HG02840 (cell line): ENCODE results near the gene PRR12.

Source experiments
- ATAC-seq: cut with Tn5 transposase; IDR thresholded peaks from one replicate; pipeline ENCODE4 v1.9.1; 2021; ENCODE audit warnings: mild to moderate bottlenecking, moderate library complexity, moderate number of reproducible peaks; ENCODE audit not compliant: unreplicated experiment, low FRiP score

Gene PRR12

DNA sequence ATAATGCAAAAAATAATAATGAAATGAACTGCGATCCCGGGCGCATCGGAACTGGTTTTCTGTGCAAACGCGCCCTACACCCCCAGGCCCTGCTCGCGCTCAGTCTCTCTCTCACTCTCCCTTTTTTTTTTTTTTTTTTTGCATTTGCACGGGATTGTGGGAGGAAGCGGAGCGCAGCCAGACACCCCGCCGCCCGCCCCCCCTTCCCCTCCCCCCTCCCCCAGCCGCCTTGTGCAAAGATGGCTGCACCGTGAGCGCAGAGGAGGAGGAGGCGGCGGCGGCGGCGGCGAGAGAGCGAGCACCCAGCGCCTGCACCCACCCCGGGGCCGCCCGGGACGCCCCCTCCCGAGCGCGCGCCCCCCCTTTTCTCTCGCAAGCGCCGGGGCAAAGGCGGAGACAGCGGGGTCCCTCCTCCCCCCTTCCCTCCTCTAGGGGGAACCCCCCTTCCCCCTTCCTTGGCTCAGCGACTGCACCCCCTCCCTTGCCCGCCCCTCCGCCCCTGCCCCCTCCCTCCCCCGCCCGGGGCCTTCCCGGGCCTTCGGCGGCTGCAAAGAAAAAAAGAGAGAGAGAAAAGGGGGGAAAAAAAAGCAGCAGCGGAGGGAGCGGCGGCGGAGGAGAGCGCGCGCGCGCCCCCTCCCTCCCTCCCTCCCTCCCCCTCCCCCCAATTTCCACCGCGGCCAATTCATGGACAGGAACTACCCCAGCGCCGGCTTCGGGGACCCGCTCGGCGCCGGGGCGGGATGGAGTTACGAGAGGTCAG lies at the start of gene PRR12:
Gene PRR12 (plus strand): TSS at position 212 of the 760 bp plus-strand sequence. CDS start 473 bp downstream, at position 685.
- ATAC-seq = no peak

DNA sequence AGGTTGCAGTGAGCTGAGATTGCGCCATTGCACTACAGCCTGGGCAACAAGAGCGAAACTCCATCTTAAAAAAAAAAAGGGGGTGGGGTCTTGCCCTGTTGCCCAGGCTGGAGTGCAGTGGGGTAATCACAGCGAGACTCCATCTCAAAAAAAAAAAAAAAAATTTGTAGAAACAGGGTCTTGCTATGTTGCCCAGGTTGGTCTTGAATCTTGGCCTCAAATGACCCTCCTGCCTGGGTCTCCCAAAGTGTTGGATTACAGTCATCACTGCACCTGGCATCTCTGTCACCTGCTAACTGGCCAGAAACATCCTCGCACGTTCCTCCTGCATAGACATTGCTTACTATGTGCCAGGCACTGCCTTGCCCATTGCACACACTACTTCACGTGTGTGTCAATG lies 49.1 kb upstream of the PRR12 start:
- ATAC-seq = no peak

- ATAC-seq = no peak
These were observed 48.5 kb upstream of the PRR12 start for GRCh38 chr19:49542446-49542845.

DNA sequence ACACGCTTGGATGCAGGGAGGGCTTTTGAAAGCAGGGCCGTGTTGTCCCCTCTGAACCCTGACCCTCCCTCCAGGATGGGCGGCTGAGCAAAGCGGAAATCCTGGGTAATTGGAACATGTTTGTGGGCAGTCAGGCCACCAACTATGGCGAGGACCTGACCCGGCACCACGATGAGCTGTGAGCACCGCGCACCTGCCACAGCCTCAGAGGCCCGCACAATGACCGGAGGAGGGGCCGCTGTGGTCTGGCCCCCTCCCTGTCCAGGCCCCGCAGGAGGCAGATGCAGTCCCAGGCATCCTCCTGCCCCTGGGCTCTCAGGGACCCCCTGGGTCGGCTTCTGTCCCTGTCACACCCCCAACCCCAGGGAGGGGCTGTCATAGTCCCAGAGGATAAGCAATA lies 48.0 kb upstream of the PRR12 start:
- ATAC-seq = no peak

DNA sequence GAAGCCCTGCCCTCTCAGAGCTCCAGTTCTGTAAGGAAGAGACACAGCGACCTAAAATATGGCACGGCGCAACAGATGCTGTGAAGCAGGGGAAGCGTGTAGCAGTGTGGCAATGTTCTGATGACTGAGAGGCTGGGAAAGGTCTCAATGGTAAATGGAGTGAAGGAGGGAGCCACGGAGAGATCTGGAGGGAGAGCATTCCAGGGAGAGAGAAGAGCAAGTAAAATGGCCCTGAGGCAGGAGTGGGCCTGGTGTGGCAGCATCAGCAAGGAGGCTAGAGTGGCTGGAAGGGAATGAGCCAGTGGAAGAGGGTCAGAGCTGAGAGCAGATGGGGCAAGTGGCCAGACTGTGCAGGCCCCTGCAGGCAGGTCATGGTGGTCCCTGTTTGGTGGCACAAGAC lies 46.8 kb upstream of the PRR12 start:
- no peak for ATAC-seq

DNA sequence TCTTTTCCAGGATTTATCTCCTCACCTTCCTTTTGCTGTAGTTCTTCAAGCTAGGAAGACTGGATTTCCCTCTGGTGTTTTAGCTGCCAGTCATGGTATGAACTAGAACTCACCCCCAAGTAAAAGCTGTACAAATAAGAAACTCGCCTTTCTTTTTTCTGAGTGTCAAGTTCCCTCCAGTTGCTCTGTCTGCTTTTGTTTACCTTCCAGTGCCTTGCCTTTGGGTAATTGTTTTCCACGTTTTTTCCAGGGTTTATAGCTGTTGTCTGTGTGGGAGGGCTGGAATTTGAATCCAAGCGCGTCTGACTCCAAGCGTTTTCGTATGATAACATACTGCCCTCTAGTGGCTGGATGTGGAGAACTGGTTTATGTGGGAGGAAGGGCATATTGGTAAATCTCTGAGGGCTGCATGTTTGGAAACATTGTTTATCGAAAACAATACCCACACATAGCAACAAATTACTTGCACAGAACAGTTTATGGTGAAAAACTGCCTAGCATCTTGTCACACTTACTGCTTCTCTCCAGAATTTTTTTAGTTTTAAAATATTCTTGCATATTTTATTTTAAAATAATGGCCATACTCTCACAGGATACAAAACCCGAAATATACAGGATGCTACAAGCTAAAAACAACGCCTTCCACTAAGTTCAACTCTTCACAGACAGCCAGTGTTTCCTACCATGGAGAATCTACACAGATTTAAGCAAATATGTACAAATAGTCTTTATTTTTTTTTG lies 44.0 kb upstream of the PRR12 start:
- ATAC-seq = no peak

DNA sequence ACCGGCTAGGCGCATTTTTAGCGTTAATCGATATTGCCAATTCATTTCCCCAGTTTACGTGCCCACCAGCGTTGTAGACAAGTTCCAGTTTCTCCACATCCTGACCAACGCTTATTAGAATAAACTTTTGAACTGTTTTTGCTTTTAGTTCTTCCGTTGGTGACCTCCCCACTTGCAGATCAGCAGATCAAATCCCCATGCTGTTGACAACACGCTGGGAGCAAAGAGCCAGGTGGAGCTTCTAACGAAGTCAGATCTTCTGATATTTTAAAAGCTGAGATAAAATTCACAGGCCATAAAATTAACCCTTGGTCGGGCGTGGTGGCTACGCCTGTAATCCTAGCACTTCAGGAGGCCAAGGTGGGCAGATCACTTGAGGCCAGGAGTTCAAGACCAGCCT lies 41.9 kb upstream of the PRR12 start:
- ATAC-seq = no peak

DNA sequence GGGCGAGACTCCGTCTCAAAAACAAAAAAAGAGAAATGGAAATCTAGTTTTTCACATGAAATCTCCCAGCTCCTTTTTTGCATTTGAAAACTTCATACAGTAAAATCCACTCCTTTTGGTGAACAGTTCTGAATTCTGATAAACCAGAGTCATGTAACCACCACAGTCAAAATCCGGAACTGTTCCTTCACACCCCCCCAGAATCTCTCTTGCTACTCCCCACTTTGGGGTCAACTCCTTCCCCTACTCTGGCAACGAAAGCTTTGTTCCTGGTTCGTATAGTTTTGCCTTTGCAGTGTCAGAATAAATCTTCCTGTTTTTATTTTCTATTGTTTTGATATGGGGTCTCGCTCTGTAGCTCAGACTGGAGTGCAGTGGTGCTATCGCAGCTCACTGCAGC lies 39.5 kb upstream of the PRR12 start:
- no peak for ATAC-seq

DNA sequence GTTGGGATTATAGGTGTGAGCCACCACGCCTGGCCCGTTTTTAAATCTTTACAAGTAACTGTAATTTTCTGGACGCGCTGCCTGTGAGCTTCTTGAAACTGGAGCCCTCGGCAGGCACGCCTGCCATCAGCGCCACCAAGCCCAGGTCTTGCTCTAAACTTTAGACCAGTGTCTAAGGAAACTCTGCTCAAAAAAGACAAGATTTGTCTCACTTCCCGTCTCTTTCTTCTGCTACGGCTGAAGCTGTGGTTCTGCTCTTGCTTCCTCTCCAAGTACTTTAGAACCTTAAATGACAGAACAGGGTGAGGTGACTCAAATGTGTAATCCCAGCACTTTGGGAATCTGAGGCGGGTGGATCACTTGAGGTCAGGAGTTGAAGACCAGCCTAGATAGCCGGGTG lies 38.2 kb upstream of the PRR12 start:
- no peak for ATAC-seq

GRCh38 chr19:49553451-49554271 lies 37.3 kb upstream of the PRR12 start:
- ATAC-seq = no peak

GRCh38 chr19:49554701-49555181 lies 36.2 kb upstream of the PRR12 start:
- no peak for ATAC-seq

- ATAC-seq = no peak
These were observed 35.2 kb upstream of the PRR12 start for GRCh38 chr19:49555600-49556411.

DNA sequence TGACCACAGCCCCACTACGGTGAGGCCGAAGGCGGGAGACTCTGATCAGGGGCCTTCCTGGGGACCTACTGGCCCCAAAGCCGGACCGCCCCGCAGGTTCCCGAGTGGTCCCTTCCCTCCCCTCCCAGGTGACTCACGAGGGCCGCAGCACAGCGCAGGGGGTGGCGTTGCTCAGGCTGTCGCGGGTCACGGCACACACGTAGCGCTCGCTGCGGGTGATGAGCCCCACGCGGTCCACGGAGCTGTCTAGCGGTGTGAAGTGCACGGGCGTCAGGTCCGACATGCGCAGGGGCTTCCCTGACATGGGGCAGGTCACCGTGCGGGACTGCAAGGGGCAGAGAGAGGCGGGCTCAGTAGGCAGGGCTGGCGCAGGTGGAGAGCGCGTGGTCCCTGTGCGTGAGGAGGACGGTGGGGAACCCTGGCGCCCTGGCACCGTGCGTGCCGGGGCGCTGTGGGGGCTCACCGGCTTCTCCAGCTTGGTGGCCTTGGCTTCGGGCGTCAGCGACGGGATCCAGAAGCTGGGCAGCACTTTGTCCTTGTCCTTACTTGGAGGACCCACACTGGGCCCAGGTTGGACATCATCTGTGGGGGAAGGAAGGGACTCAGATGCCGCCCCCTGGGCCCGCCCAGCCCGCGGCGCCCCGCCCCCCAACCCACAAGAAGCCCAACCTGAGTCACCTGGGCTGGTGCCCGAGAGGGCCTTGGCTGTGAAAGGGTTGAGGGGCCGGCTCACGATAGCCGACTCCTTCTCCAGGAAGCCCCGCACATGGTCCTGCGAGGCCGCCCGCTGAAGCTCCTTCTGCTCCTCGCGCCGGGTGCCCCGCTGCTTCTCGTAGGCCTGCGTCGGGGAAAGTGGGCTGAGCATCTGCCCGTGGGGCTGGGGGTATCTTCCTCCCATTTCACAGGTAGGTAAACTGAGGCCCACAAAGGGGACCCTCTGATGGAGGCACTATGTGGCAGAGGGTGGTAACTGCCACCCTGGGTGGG lies 34.3 kb upstream of the PRR12 start:
- ATAC-seq = no peak

DNA sequence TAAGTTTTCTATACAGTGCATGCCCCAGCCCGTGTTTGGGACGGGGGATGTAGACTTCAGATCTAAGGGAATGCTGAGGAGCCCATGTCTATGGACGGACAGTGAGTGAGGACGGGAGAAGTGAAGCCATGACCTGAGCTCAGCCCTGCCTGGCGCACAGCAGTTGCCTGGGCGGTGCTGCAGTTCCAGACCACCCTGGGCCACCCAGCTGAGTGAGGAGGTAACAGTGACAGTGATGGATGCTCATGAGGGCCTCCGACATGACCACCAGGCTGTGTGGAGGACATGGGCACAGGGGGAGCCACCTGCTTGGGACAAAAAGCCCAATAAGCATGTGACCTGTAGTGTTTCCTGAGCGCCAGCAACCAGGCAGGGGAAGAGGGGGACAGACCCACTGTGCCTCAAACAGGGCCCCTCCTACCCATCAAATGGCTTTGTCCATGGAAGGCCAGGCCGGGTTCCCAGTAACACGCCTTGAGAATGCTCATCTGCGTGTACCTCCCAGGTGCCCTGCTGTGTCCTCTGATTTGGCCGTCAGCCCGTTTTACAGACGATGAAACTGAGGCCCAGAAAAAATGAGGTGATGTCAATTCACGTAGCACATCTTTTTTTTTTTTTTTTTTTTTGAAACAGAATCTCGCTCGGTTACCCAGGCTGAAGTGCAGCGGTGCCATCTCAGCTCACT lies 33.2 kb upstream of the PRR12 start:
- ATAC-seq = no peak

DNA sequence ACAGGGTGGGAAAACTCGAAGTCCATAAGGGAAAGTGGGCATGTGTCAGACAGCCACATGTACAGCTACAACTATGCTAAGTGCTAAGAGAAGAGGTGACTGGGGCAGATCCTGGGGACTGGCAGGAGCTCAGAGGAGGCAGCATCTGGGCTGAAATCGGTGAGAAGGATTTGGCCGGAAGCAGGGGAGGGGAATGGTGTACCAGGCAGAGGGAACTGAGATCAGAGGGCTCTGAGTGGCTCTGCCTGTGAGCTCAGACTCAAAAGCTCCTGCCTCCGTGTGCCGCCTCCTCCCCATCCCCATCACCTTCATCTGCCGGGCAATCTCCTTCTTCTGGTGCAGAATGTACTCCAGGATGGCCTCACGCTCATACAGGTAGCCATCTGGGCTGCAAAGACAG lies 32.4 kb upstream of the PRR12 start:
- ATAC-seq = no peak

GRCh38 chr19:49559443-49559842 lies 31.5 kb upstream of the PRR12 start:
- ATAC-seq = no peak

DNA sequence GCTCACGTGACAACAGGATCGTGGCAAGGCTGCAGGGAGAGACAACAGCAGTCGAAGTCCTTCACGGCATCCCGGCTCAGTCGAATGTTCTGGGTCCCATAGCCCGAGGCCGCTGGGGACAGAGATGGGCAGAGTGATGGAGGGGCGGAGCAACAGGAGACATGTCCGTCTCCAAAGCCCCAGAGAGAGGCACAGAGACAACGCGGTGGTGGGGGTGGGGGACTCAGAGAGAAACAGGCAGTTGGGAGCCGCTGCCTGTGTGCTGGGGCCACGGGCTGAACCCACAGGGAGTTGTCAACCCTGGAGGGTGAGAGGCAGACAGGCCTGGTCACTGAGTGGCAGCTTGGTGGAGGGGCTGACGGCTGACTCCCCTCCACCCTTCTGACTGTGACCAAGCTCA lies 31.1 kb upstream of the PRR12 start:
- no peak for ATAC-seq

GRCh38 chr19:49560358-49560900 lies 30.6 kb upstream of the PRR12 start:
- ATAC-seq = no peak
